Esophagus mucosa (tissue), 1 donor: ENCODE measurements around the gene TTC8. TPM values are rescaled to one million over a fixed set of nuclear protein-coding genes. Genes with fewer than 3 reads are reported as not detected.
"Not testable (repeated sequence)": the region's sequence is repeated elsewhere in the genome, so short reads cannot be mapped to it uniquely, and the experiment has no call there.

Source experiments
- ATAC-seq: fragments of 200-7000 bp; cut with Tn5 transposase; one replicate; pipeline ENCODE4 v1.9.1; 2020
- total RNA-seq: library from RNA; stranded (reverse); gene quantifications from one replicate; pipeline ENCODE4 v1.2.4, GENCODE V29; 2023
- donor health status: DM: yes; HTN: yes; CAD: no.

The TTC8 gene
- total RNA-seq = 12.8 TPM

GRCh38 chr14:88824314-88825077 lies at the start of gene TTC8:
Gene TTC8 (plus strand): TSS chr14:88824651. CDS start chr14:88824708, 57 bp downstream.
- peak; percentile 98 for ATAC-seq

- peak; percentile 98 for ATAC-seq
Observed at GRCh38 chr14:88775532-88775931, 48.9 kb upstream of the TTC8 start.

GRCh38 chr14:88785911-88786310 lies 38.5 kb upstream of the TTC8 start:
- no peak for ATAC-seq

- no peak for ATAC-seq
Observed at GRCh38 chr14:88786715-88787114, 37.7 kb upstream of the TTC8 start.

- not testable (repeated sequence) for ATAC-seq
Observed at GRCh38 chr14:88789573-88789972, 34.9 kb upstream of the TTC8 start.

- no peak for ATAC-seq
Observed at GRCh38 chr14:88790501-88791251, 33.8 kb upstream of the TTC8 start.

GRCh38 chr14:88791252-88791621 lies 33.2 kb upstream of the TTC8 start:
- ATAC-seq = no peak

- peak; percentile 30 for ATAC-seq
Observed at GRCh38 chr14:88791629-88792472, 32.6 kb upstream of the TTC8 start.

GRCh38 chr14:88792473-88793258 lies 31.8 kb upstream of the TTC8 start, which contains the start of gene EML5:
Gene EML5 (minus strand): TSS chr14:88792953. CDS start chr14:88792503, 450 bp downstream.
- peak; percentile 99 for ATAC-seq

- ATAC-seq = no peak
Observed at GRCh38 chr14:88793259-88793625, 31.2 kb upstream of the TTC8 start.

- no peak for ATAC-seq
Observed at GRCh38 chr14:88798156-88798555, 26.3 kb upstream of the TTC8 start.

- no peak for ATAC-seq
Observed at GRCh38 chr14:88799522-88799921, 24.9 kb upstream of the TTC8 start.

- no peak for ATAC-seq
Observed at GRCh38 chr14:88802596-88802995, 21.9 kb upstream of the TTC8 start.

- ATAC-seq = no peak
Observed at GRCh38 chr14:88804035-88804434, 20.4 kb upstream of the TTC8 start.

- no peak for ATAC-seq
Observed at GRCh38 chr14:88804477-88804876, 20.0 kb upstream of the TTC8 start.

GRCh38 chr14:88808359-88808758 lies 16.1 kb upstream of the TTC8 start:
- no peak for ATAC-seq

- ATAC-seq = no peak
Observed at GRCh38 chr14:88815980-88816379, 8.5 kb upstream of the TTC8 start.

GRCh38 chr14:88818018-88818417 lies 6.4 kb upstream of the TTC8 start:
- no peak for ATAC-seq

- not testable (repeated sequence) for ATAC-seq
Observed at GRCh38 chr14:88819674-88820073, 4.8 kb upstream of the TTC8 start.

GRCh38 chr14:88821378-88821777 lies 3.1 kb upstream of the TTC8 start:
- no peak for ATAC-seq

GRCh38 chr14:88821888-88822287 lies 2.6 kb upstream of the TTC8 start:
- ATAC-seq = no peak

GRCh38 chr14:88823968-88824313 lies 510 bp upstream of the TTC8 start:
- ATAC-seq = no peak
